ENCODE measurements around the gene RAB10.
"Not testable (repeated sequence)": the region's sequence is repeated elsewhere in the genome, so short reads cannot be mapped to it uniquely, and the experiment has no call there.

RAB10 gene

GRCh38 chr2:26016706-26017045 lies 17.2 kb upstream of the RAB10 start:
- not testable (repeated sequence) for DNase-seq

- no peak for DNase-seq
These were observed 16.3 kb upstream of the RAB10 start for GRCh38 chr2:26017464-26018183.

DNA sequence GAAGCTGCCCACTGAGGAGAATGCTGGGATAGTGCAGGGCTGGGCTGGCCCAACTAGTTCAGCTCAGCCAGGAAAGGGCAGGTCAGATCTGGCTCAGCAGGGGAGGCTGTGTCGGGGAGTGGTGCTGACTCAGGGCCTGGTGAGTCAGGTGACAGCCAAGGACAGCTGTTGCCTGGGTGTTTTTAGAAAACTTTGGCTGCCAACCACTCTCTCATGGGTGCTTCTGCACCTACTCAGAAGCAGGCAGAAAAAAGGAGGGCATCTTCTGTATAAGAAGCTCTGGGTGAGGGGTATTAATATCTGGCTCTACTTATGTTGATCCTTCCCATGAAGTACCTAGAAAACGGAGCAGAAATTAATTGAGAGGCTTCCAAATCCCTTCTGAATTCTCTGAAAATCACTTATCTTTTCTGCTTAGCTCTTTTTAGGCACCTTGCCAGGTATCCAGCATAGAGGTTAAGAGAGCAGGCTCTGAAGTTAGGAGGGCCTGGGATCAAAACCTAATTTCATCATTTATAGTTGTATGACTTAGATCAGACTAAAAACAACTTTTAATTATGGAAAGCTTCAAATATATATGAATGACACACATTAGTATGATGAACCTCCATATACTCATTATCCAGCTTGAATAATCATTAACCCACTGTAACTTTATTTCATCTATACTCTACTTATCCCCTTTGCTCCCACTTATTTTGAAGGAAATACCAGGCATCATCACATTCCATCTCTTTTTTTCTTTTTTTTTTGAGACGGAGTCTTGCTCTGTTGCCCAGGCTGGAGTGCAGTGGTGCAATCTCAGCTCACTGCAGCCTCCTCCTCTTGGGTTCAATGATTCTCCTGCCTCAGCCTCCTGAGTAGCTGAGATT lies 15.5 kb upstream of the RAB10 start:
- DNase-seq: peak; percentile 64

GRCh38 chr2:26020231-26020640 lies 13.6 kb upstream of the RAB10 start:
- DNase-seq: no peak

GRCh38 chr2:26024260-26024659 lies 9.6 kb upstream of the RAB10 start:
- no peak for DNase-seq

DNA sequence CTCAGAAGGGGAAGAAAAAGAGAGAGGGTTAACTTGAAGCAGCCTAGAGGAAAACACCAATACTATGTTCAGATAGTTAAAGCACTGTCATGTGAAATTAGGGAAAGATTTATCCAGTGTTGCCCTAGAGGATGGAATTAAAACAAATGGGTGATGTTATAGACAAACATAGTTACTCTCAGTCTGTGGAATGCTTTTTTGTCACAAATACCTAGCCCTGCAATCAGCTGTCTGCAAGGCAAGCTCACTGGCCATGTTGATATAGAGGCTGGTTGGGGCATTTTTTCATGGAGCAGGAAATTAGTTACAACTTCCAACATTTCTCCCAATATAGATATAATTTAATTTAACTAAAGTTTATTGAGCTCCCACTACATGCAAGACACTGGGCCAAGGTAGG lies 8.4 kb upstream of the RAB10 start:
- no peak for DNase-seq

GRCh38 chr2:26028083-26028482 lies 5.8 kb upstream of the RAB10 start:
- DNase-seq: not testable (repeated sequence)

GRCh38 chr2:26032586-26033269 lies 1.2 kb upstream of the RAB10 start:
- not testable (repeated sequence) for DNase-seq

- DNase-seq: peak; percentile 95
These were observed 540 bp upstream of the RAB10 start for GRCh38 chr2:26033270-26033817.

- no peak for DNase-seq
These were observed 731 bp downstream of the RAB10 start for GRCh38 chr2:26034637-26034992.

DNA sequence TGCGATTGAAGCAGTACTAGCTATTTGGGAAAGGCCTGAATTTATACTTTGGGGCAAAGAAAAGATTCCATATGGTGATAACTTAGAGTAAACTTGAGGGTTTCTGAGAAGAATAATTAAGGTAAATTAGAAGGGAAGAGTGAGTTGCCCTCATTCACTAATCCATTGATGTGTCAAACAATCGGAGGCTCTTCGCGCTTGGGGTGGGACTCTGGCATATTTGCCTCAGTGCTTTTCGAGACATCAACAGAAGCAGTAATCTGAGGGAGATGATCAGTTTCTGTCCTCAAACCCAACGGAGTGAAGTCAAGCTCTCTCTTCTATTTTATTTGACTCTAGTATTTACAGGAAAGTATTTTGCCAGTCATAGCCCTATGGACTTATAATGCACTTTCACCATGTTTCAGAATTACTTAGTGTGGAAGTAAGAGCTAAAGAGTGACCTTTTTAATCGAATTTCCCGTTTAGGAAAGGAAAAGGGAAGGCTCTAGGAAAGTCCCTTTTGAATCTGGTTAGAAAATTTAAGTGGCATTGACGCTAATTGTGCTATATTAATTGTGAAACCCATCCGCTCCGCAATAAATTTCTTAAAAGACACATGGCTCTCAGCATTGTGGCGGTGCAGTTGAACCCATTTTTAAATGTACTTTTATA lies 1.3 kb downstream of the RAB10 start:
- no peak for DNase-seq

GRCh38 chr2:26039603-26040323 lies 5.9 kb downstream of the RAB10 start:
- no peak for DNase-seq

DNA sequence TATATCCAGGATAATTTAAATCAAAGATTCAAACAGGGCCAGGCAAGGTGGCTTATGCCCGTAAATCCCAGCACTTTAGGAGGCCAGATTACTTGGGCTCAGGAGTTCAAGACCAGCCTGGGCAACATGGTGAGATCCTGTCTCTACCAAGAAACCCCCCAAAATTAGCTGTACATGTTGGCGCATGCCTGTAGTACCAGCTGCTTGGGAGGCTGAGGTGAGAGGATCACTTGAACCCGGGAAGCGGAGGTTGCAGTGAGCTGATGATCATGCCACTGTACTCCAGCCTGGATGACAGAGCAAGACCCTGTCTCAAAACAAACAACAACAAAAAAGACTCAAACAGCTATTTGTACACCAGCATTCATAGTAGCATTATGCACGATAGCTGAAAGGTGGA lies 9.2 kb downstream of the RAB10 start:
- no peak for DNase-seq

GRCh38 chr2:26043862-26044696 lies 10.2 kb downstream of the RAB10 start:
- DNase-seq: no peak

DNA sequence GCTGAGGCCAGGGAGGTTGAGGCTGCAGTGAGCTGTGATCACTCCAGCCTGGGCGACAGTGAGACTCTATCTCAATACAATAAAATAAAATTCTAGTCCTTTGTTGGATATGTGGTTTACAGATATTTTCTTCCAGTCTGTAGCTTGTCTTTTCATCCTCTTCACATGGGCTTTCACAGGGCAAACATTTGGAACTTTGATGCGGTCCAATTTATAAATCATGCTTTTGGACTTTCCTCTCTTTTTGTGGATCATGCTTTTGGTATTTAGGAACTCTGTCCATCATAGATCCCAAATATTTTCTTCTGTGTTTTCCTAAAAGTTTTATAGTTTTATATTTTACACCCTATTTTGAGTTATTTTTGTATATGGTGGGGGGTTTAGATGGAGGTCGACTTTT lies 14.9 kb downstream of the RAB10 start:
- no peak for DNase-seq

DNA sequence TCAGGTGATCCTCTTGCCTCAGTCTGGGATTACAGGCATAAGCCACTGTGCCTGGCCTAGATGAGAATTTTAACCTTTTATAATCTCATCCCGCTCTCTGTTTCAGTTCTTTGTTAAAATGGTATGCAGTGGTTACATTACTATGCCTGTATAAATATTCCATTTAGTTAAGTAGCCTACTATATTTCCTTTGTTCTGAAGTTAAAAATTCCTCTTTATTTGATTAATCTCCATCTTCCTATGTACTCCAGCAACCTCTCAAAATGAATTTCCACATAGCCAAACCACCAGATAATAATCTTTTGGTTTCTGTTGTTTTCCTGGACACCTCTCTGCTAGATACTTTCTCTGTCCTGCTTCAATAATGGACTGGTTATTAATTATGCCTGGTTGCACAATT lies 15.8 kb downstream of the RAB10 start:
- DNase-seq: no peak

DNA sequence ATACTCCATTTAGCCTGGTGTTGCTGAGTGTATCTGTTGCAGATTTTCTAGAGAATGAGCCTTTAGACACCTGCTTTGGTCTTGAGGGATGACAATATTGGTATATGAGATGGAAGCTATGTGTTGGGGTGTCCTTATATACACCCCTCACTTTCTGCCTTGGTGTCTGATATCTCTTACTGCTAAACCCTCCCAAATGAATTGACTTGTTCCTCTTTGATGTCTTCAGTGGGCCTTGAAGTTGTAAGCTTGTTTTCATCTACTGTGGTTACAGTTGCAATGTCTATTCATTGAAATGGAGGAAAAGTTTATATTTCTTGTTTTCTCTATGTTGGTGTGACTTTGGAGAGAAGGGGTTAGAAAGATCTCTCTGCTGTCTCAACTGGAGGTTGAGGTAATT lies 18.9 kb downstream of the RAB10 start:
- DNase-seq: no peak

- no peak for DNase-seq
These were observed 20.9 kb downstream of the RAB10 start for GRCh38 chr2:26054598-26055348.

DNA sequence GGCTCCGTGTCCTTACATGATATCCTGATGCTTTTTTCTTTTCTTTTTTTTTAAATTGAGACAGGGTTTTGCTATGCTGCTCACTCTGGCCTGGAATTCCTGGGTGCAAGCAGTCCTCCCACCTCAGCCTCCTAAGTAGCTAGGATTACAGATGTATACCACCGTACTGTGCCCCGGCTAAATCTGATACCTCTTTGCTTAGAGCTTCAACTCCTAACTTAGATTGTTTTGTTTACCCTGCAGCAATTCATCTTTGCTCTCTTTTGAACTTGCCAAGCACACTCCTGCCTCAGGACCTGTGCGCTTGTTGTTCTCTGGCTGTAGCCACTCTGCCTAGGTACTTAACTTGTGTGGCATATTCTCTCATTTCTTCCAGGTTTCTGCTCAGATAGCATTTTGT lies 24.5 kb downstream of the RAB10 start:
- no peak for DNase-seq

GRCh38 chr2:26059542-26059941 lies 25.7 kb downstream of the RAB10 start:
- no peak for DNase-seq

DNA sequence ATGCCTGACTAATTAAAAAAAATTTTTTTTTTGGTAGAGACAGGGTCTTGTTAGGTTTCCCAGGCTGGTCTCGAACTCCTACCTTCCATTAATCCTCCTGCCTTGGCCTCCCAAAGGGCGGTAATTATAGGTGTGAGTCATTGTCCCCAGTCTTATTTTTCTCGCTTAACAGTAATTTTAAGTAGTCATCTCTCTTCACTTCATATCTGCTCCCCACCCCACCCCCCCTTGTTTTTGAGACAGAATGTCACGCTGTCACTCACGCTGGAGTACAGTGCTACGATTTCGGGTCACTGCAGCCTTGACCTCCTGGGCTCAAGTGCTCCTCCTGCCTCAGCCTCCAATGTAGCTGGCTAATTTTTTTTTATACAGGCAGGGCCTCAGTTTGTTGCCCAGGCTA lies 27.7 kb downstream of the RAB10 start:
- no peak for DNase-seq
